Measurements from ENCODE around the gene PFN3. TPM values are rescaled to one million over a fixed set of nuclear protein-coding genes. Genes with fewer than 3 reads are reported as not detected.

The PFN3 gene
- total RNA-seq, 1 donor from 2014 or later, result not detected

- DNase-seq (ENCODE audit: low read depth) (no peak), FAIRE-seq (no peak)
- Histone ChIP-seq H3K27me3 (ENCODE audit: control insufficient read depth, insufficient read depth, low read length) (no peaks in the 10 kb centered on the region), H3K36me3 (ENCODE audit: control insufficient read depth, insufficient read depth, low read length) (peaks cover 7% of the 10 kb centered on the region), H3K4me3 (ENCODE audit: low read depth, low read length) (peak overlapping the region; percentile 82)
- TF ChIP-seq, protein P1, sequence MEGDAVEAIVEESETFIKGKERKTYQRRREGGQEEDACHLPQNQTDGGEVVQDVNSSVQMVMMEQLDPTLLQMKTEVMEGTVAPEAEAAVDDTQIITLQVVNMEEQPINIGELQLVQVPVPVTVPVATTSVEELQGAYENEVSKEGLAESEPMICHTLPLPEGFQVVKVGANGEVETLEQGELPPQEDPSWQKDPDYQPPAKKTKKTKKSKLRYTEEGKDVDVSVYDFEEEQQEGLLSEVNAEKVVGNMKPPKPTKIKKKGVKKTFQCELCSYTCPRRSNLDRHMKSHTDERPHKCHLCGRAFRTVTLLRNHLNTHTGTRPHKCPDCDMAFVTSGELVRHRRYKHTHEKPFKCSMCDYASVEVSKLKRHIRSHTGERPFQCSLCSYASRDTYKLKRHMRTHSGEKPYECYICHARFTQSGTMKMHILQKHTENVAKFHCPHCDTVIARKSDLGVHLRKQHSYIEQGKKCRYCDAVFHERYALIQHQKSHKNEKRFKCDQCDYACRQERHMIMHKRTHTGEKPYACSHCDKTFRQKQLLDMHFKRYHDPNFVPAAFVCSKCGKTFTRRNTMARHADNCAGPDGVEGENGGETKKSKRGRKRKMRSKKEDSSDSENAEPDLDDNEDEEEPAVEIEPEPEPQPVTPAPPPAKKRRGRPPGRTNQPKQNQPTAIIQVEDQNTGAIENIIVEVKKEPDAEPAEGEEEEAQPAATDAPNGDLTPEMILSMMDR (IDR thresholded peaks at IDR 0.05; ENCODE audit: insufficient read depth, low read length, severe bottlenecking), result no peak
These were observed 26.9 kb upstream of the PFN3 start for GRCh38 chr5:177427211-177427822.

GRCh38 chr5:177426566-177427210, 26.2 kb upstream of the PFN3 start, which contains the start of gene GRK6:
TSS of gene GRK6 (plus strand) at chr5:177426676. CDS start at chr5:177426846, 170 bp downstream.
- TF ChIP-seq, protein P1 (IDR thresholded peaks at IDR 0.05; ENCODE audit: insufficient read depth, low read length, severe bottlenecking), result no peak
- H3K27me3 ChIP-seq (ENCODE audit: control insufficient read depth, insufficient read depth, low read length), result no peaks in the 10 kb centered on the region
- FAIRE-seq (no peak), DNase-seq (ENCODE audit: low read depth) (no peak)
- H3K36me3 ChIP-seq (ENCODE audit: control insufficient read depth, insufficient read depth, low read length), result peaks cover 4% of the 10 kb centered on the region
- H3K4me3 ChIP-seq (ENCODE audit: low read depth, low read length), result peak within 1 kb of the TSS; percentile 82

GRCh38 chr5:177425801-177426565, 25.5 kb upstream of the PFN3 start:
- H3K4me3 ChIP-seq (ENCODE audit: low read depth, low read length), result peak overlapping the region; percentile 46
- DNase-seq (ENCODE audit: low read depth) (peak; percentile 100), FAIRE-seq (peak; percentile 73)
- H3K27me3 ChIP-seq (ENCODE audit: control insufficient read depth, insufficient read depth, low read length), result no peaks in the 10 kb centered on the region
- TF ChIP-seq, protein P1 (IDR thresholded peaks at IDR 0.05; ENCODE audit: insufficient read depth, low read length, severe bottlenecking), result no peak
- H3K36me3 ChIP-seq (ENCODE audit: control insufficient read depth, insufficient read depth, low read length), result peaks cover 2% of the 10 kb centered on the region

DNA sequence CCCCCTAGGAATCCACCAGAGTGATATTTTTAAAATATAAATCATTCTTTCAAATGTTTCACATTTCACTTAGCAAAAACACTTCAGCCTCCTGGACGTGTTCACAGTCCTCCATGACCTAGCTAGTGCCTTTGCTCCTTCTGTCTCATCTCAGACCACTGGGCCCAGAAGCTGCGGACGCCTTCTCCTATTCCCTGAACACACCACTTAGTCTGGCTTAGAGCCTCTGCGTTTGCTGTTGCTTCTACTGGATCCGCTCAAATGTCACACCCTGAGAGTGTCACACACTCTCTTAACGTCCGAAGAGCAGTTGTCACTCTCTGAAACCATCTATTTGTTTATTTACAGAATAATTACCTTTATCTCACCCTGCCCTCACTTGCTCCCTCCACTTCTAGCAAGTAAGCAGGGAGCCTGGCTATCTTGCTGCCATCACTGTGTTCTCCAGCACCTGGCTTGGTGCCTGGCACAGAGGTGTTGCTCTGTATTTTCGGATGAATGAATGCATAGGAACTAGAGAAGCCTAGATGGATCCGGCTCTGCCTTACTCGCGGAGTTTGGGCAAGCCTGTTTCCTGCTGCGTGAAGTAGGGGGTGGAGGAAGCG, 24.8 kb upstream of the PFN3 start:
- no peak for DNase-seq (ENCODE audit: low read depth)
- Histone ChIP-seq H3K36me3 (ENCODE audit: control insufficient read depth, insufficient read depth, low read length) (no peaks in the 10 kb centered on the region), H3K27me3 (ENCODE audit: control insufficient read depth, insufficient read depth, low read length) (no peaks in the 10 kb centered on the region), H3K4me3 (ENCODE audit: low read depth, low read length) (peak overlapping the region; percentile 46)
- FAIRE-seq, result no peak
- TF ChIP-seq, protein P1 (IDR thresholded peaks at IDR 0.05; ENCODE audit: insufficient read depth, low read length, severe bottlenecking), result no peak

- TF ChIP-seq, protein P1 (IDR thresholded peaks at IDR 0.05; ENCODE audit: insufficient read depth, low read length, severe bottlenecking), result no peak
- DNase-seq (ENCODE audit: low read depth), result no peak
- no peaks in the 10 kb centered on the region for H3K36me3 ChIP-seq (ENCODE audit: control insufficient read depth, insufficient read depth, low read length)
- H3K27me3 ChIP-seq (ENCODE audit: control insufficient read depth, insufficient read depth, low read length), result no peaks in the 10 kb centered on the region
- FAIRE-seq, result no peak
- H3K4me3 ChIP-seq (ENCODE audit: low read depth, low read length), result no peak overlapping the region
These were observed 23.2 kb upstream of the PFN3 start for GRCh38 chr5:177423671-177424070.

All from bronchial epithelial cell (primary cell).